GM12878 (cell line): ENCODE data around the gene GP9. TPM values are rescaled to one million over a fixed set of nuclear protein-coding genes. Genes with fewer than 3 reads are reported as not detected.

Source experiments
- polyA plus RNA-seq, 11 experiments: library from polyadenylated mRNA; depleted of rRNA in 4 of 11; unstranded in 6 of 11; stranded (reverse) in 5 of 11; fragments of >200 nt; fragmentation: Nextera tagmentation in 4 of 11; fragmentation: Illumina TruSeq in 1 of 11; extraction: Ambion mirVana in 4 of 11; extraction: Trizol in 1 of 11; gene quantifications; 1 replicate in 1 of 11; 2 replicates in 10 of 11; pipeline versions ENCODE4 v1.2.1 to v1.2.3, GENCODE V29; 2011 to 2016; ENCODE audit warnings: inconsistent platforms in 2 of 11, missing spikeins in 2 of 11, low read depth in 1 of 11
- total RNA-seq, 4 experiments: library from RNA; depleted of rRNA in 3 of 4; stranded (reverse); fragments of >200 nt in 3 of 4; fragmentation: Illumina TruSeq in 1 of 4; extraction: Trizol in 1 of 4; gene quantifications; 2 replicates each; pipeline versions ENCODE4 v1.2.1 to v1.2.3, GENCODE V29; 2013 to 2021
- TF ChIP-seq, protein P1 (sequence below): fragments of 450-650 bp; formaldehyde crosslinking; IDR thresholded peaks from 2 replicates; pipeline ENCODE4 v1.4.0; 2020; ENCODE audit warnings: mild to moderate bottlenecking, moderate library complexity
- TF ChIP-seq, protein P2 (sequence below): IDR thresholded peaks from 2 replicates; pipeline ENCODE4 v1.6.1; 2012; ENCODE audit warnings: improper control_type of control experiment, low read depth, low read length; ENCODE audit not compliant: insufficient replicate concordance

The GP9 gene
- total and polyA plus RNA-seq, 10 of the 15 experiments (the other 5 are each of a cell fraction or from before 2014, with no cell fraction given), result 0.15 TPM; not detected in 9

- TF ChIP-seq, protein P1, sequence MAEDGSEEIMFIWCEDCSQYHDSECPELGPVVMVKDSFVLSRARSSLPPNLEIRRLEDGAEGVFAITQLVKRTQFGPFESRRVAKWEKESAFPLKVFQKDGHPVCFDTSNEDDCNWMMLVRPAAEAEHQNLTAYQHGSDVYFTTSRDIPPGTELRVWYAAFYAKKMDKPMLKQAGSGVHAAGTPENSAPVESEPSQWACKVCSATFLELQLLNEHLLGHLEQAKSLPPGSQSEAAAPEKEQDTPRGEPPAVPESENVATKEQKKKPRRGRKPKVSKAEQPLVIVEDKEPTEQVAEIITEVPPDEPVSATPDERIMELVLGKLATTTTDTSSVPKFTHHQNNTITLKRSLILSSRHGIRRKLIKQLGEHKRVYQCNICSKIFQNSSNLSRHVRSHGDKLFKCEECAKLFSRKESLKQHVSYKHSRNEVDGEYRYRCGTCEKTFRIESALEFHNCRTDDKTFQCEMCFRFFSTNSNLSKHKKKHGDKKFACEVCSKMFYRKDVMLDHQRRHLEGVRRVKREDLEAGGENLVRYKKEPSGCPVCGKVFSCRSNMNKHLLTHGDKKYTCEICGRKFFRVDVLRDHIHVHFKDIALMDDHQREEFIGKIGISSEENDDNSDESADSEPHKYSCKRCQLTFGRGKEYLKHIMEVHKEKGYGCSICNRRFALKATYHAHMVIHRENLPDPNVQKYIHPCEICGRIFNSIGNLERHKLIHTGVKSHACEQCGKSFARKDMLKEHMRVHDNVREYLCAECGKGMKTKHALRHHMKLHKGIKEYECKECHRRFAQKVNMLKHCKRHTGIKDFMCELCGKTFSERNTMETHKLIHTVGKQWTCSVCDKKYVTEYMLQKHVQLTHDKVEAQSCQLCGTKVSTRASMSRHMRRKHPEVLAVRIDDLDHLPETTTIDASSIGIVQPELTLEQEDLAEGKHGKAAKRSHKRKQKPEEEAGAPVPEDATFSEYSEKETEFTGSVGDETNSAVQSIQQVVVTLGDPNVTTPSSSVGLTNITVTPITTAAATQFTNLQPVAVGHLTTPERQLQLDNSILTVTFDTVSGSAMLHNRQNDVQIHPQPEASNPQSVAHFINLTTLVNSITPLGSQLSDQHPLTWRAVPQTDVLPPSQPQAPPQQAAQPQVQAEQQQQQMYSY (CRISPR knock-in tag), result no peak
- TF ChIP-seq, protein P2, sequence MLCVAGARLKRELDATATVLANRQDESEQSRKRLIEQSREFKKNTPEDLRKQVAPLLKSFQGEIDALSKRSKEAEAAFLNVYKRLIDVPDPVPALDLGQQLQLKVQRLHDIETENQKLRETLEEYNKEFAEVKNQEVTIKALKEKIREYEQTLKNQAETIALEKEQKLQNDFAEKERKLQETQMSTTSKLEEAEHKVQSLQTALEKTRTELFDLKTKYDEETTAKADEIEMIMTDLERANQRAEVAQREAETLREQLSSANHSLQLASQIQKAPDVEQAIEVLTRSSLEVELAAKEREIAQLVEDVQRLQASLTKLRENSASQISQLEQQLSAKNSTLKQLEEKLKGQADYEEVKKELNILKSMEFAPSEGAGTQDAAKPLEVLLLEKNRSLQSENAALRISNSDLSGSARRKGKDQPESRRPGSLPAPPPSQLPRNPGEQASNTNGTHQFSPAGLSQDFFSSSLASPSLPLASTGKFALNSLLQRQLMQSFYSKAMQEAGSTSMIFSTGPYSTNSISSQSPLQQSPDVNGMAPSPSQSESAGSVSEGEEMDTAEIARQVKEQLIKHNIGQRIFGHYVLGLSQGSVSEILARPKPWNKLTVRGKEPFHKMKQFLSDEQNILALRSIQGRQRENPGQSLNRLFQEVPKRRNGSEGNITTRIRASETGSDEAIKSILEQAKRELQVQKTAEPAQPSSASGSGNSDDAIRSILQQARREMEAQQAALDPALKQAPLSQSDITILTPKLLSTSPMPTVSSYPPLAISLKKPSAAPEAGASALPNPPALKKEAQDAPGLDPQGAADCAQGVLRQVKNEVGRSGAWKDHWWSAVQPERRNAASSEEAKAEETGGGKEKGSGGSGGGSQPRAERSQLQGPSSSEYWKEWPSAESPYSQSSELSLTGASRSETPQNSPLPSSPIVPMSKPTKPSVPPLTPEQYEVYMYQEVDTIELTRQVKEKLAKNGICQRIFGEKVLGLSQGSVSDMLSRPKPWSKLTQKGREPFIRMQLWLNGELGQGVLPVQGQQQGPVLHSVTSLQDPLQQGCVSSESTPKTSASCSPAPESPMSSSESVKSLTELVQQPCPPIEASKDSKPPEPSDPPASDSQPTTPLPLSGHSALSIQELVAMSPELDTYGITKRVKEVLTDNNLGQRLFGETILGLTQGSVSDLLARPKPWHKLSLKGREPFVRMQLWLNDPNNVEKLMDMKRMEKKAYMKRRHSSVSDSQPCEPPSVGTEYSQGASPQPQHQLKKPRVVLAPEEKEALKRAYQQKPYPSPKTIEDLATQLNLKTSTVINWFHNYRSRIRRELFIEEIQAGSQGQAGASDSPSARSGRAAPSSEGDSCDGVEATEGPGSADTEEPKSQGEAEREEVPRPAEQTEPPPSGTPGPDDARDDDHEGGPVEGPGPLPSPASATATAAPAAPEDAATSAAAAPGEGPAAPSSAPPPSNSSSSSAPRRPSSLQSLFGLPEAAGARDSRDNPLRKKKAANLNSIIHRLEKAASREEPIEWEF, result no peak
Measured at GRCh38 chr3:129068291-129068886, 7.8 kb downstream of the GP9 start (continued).
